NCI-H460 (cell line): ENCODE measurements around the gene ZSCAN21. TPM values are rescaled to one million over a fixed set of nuclear protein-coding genes. Genes with fewer than 3 reads are reported as not detected.

Experiments used
- DNase-seq: peaks from one replicate; pipeline ENCODE4 v3.0.0-alpha.2; 2016; ENCODE audit warnings: low read depth; ENCODE audit errors: extremely low read depth
- total RNA-seq: library from RNA; depleted of rRNA; stranded (reverse); fragments of >200 nt; shearing (Covaris generic); gene quantifications from 2 replicates; pipeline ENCODE4 v1.2.3, GENCODE V29; 2014

ZSCAN21 gene
- total RNA-seq, 1 experiment from 2014 or later, result 13.5 TPM

DNA sequence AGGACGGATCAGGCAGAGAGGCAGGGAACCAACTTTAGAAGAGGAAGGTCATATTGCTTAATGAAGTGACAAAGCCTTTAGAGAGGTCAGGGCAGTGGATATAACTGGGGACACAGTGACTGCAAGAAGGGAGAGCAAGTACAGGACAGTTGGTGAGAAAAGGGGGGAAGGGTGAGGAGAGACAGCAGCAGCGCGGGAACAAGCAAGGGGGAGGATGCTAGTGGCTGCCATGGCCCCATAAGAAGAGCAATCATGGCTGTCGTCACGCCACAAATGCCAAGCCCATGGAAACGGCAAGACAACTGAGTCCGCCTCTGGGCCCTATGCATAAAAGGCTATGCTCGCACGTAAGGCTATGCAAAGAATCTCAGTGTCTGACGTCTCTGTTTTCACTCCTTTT is 22.9 kb downstream of the ZSCAN21 start:
- no peak for DNase-seq

DNA sequence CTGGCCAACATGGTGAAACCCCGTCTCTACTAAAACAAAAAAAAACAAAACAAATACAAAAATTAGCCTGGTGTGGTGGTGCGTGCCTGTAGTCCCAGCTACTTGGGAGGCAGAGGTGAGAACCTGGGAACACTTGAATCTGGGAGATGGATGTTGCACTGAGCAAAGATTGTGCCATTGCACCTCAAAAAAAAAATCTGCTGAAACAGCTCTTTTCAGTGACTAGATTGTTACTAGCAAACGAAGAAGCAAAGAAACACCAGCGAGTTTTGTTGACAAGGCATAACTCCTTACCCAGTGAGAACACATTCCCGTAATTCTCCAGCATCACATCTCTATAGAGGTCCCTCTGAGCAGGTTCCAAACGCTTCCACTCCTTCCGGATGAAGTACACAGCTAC is 25.3 kb downstream of the ZSCAN21 start:
- DNase-seq, result no peak

DNA sequence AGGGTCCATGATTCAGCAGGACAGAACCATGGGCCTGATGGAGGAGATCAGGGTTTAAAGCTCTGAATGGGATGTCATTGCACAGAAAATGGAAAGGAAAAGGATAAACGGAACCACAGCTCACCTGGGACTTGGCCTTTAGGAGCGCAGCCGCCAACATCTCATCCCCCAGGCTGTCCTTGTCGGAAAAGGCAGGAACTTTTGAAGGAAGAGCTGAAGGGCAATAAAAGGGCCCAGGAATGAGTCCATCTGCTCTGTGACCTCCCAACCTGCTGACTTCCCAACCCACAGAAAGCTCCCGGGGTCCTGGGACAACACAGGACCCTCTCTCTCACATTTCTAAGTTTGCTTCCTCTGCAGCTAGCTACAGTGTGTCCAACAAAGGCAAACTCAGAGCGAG is 25.8 kb downstream of the ZSCAN21 start:
- no peak for DNase-seq

DNA sequence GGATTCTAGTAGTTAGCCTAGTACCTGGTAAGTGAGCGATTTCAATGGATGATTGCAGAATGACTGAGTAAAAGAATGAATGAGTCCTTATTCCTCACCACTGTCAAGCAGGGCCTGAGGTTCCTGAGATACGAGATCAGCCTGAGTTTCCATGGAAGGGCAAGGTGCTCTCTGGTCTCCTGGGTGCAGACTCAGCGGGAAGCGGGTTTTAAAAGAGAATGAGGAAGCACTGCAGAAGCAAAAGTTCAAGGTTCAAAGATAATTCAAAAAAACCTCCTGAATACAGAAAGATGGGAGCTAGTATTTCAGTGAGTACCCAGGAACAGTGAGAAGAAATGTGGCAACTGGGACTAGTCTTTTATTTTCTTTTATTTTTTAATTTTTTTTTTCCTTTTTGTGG is 27.6 kb downstream of the ZSCAN21 start:
- no peak for DNase-seq

DNA sequence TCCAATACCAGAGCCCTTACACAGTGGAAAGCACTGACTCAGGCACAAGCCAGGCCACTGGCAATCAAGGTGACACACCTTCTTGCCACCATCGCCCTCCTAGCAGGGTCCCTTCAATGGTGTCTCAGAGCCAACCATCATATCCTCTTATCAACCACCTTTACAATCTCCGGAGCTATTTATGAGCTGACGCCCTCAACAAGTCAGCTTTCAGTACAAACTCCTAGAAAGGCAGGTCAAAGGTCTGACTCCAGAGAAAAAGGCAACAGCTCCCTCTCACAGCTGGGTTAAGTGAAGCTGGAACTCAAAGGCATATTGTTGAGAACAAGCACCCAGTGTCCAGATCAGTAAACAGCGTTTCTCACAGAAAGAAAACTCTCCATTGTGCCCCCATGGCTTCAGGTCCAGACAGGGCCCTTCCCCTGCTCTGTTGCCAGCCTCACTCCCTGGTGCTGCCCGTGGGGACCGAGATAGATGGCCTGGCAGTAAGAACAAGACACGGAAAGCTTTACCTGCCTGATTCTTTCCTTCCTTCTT is 29.5 kb downstream of the ZSCAN21 start:
- no peak for DNase-seq

DNA sequence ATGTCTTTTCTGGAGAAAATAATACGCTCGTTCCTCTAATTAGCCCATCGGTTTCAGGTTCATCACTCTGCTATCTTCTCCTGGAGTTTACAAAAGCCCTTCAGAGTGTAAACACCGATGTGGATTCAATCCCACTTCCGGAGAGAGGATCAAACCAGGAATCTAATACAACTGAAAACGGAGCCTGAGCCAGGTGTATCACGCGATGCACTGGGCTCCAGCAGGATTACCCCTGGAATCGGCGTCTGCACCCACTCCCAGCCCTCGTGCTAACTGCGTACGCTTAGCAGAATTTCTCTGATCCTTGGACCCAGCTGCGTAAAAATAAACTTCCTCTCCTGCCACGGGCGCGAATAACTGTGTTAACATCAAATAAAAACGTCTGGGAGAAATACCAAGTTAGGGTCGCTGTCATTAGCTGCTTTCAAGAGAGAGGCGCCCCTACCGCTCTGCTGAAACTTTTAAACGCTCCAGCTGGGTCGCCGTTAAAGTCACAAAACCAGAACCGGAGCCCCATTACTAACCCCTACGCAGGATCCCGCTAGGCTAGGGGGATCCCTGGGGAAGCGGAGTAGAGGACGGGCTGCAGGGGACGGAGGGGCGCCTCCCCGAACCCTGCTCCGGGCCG is 31.4 kb downstream of the ZSCAN21 start:
- DNase-seq, result no peak

DNA sequence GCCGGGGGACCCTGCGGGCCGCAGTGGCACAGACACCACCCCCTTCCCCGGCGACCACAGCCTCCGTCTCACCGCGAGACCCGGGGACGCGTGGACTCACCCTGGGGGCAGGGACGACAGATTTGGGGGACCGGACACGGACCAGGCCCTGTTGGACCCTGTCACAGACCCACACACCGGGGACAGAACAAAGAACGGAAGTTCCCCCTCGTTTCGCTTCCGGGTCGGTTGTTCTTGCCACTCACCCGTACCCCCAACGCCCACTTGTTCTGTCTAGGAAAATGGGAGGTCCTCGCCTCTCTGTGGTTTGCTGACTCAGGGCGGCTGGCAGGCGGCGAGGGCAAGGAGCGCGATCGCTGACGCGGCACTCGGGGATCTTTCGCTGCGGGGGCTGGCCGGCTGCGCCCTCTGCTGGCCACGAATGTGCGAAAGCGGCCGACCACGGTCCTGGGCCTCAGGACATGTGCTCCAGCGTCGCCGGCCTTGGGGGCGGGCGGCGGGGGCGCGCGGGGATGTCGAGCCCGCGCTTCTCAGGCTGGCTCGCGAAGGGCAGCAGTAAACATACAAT is 32.0 kb downstream of the ZSCAN21 start, which contains the start of gene ZNF3:
ZNF3 (minus strand) TSS at position 189 of the 568 bp plus-strand sequence. CDS start 4,366 bp downstream, outside the sequence.
- peak; percentile 99 for DNase-seq

DNA sequence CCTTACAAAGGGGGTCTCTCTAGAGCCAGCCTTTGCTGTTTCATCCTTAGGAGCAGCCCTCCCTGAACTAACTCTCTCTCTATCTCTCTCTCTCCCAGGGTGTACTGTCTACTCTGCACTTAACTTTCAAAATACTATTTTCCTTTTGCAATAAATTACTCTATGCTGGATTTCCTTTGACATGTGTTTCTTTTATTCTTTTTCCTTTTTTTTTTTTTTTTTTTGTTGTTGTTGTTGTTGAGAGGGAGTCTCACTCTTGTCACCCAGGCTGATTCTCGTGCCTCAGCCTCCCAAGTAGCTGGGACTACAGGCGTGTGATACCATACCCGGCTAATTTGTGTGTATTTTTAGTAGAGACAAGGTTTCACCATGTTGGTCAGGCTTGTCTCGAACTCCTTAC is 33.4 kb downstream of the ZSCAN21 start:
- no peak for DNase-seq

DNA sequence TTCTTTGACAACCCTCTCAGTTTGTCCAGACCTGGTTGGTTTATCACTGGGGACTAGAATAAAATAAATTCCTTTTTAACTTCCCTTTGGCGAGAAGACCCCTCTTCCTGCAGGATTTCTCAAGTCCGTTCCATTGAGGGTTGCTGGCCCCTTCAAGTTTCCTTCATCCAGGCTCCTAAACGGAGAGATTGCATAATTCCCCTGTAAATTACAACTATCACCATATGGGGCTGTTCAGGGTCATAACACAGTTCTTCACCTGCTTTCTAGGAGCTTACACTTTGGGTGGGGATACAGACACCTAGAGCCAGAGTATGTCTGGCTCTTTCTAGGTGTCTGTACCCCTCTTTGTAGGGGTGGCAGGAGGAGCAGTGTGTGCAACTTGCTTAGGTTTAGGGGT is 35.9 kb downstream of the ZSCAN21 start:
- DNase-seq, result no peak

DNA sequence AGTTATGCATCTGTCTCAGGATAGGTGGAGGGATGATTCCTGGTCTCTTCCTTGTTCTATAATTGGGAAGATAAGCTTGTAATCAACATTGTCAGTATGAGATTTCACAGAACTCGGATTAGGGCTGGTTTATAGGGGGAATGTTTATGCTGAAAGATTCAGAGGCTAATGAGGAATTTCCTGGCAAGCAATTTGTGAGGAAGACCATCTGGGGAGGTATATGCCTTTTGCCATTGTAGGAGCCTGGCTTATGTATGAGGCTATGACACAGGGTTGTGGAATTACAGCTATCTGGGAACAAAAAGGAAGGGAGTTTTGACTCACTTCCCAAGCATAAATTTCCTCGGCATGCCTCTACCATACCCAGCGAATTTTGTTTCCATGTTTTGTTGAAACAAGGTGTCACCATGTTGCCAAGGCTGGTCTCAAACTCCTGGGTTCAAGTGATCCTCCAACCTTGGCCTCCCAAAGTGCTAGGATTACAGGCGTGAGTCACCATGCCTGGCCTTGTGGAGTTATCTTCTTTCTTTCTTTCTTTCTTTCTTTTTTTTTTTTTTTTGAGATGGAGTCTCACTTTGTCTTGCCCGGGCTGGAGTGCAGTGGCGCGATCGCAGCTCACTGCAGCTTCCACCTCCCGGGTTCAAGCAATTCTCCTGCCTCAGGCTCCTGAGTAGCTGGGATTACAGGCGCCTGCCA is 37.6 kb downstream of the ZSCAN21 start:
- no peak for DNase-seq

DNA sequence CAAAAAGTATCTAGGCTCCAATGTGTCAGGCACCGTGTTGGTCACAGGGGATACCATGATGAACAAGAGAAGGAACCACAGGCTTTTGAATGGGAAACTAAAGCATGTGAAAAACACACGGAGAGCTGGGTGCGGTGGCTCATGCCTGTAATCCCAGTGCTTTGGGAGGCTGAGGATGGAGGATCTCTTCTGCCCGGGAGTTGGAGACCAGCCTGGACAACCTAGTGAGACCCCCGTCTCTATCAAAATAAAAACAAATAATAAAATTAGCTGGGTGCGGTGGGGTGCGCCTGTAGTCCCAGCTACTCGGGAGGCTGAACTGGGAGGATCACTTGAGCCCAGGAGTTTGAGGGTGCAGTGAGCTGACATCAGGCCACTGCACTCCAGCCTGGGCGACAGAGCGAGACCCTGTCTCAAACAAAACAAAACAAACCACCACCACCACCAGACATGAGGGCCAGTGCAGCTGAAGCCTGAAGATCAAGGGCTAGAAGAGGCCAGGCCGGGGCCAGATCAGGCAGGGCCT is 38.6 kb downstream of the ZSCAN21 start:
- DNase-seq, result no peak

DNA sequence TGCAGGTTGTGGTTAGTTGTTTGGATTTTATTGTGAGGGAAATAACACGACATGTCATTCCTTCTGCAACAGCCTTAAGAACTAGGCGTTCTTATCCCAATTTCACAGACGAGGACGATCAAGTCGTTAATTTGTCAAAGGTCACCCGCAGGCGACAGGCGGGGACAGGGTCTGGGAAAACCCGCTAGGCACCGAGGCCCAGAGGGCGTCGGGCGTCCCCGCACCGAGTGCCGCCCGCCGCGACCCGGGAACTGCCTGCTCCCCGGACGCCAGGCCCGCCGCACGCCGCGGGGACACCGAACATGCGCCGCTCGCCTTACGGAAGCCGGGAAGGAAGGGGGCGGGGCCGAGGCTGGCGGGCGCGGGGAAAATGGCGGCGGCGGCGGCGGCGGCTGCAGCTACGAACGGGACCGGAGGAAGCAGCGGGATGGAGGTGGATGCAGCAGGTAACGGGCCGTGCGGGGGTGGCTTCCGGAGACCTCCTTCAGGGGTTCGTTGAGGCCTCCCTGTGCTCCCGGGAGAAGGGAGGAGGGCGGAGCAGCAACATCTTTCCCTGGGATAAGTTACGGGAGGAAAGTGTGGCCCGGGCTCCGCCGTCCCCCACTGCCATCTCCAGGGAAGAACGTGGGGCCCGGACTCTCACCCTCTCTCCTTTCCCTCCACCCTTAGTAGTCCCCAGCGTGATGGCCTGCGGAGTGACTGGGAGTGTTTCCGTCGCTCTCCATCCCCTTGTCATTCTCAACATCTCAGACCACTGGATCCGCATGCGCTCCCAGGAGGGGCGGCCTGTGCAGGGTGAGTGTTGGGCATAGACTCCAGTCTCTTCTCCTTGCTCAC is 39.3 kb downstream of the ZSCAN21 start, which contains the start of gene COPS6:
COPS6 (plus strand) TSS at position 349 of the 837 bp plus-strand sequence; CDS start at position 371, 22 bp downstream.
- peak; percentile 66 for DNase-seq

DNA sequence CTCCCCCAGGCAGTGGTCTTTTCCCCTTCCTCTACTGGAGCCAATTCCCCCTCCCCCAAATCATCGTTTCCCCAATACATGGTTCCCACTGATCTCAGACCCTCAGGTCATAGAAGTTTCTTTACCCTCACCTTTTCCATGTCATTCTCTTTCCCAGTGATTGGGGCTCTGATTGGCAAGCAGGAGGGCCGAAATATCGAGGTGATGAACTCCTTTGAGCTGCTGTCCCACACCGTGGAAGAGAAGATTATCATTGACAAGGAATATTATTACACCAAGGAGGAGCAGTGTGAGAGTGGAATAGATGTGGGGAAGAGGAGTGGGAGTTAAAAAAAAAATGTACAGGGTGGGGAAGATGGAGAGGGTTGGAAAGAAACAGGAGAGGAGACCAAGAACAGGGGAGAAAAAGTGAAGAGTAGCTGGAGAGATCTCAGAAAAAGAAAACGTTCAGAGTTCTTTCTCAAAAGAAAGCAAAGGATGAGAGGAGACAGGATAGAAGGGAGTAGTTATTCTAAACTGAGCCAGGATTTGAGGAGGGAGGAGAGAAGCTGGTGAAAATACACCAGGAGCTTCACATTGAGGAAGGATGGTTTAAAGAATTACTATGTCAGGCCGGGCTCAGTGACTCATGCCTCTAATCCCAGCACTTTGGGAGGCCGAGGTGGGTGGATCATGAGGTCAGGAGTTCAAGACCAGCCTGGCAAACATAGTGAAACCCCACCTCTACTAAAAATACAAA is 40.1 kb downstream of the ZSCAN21 start:
- DNase-seq, result no peak

DNA sequence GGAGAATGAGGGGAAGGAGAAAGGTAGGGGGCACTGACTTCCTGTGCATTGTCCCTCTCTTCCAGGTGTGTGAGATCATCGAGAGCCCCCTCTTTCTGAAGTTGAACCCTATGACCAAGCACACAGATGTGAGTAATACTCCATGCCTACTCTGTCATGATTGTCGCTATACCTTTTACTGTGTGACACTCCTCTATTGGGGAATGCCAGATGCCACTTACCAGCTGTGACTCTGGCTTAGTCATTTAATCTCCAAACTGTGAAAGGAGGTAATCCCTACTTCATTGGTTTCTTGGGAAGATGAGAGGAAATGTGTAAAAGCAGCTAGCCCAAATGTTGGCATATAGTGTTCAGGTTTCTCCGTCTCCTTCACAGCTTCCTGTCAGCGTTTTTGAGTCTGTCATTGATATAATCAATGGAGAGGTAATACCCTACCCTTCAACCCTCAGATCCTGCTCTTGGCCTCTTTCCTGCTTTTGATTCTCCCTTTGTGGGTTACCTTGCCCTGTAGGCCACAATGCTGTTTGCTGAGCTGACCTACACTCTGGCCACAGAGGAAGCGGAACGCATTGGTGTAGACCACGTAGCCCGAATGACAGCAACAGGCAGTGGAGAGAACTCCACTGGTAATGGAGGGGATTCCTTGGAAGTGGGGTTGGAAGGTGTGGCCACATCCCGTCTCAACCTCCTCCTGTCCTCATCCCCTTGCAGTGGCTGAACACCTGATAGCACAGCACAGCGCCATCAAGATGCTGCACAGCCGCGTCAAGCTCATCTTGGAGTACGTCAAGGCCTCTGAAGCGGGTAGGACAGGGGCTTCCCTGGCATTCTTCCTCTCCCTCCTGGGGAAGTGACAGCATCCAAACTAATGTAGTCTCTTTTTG is 41.2 kb downstream of the ZSCAN21 start:
- no peak for DNase-seq

DNA sequence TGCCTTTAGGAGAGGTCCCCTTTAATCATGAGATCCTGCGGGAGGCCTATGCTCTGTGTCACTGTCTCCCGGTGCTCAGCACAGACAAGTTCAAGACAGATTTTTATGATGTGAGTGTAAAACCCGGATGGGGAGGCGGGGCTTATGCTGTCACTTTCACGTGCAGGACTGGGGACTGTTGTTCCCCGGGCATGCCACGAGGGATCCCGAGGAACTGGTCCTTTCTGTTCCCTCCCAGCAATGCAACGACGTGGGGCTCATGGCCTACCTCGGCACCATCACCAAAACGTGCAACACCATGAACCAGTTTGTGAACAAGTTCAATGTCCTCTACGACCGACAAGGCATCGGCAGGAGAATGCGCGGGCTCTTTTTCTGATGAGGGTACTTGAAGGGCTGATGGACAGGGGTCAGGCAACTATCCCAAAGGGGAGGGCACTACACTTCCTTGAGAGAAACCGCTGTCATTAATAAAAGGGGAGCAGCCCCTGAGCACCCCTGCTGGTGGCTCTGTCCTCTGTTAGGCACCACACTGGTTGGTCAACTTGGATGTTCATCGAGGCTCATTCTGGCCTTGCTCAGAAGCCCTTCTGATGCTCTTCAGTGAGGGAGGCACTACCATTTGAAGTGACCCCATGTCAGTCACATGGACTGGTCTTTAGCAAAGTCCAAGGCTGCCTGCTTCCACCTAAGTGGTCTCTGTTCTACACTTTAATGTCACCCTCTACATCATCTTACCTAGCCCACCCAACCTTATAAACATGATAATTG is 42.0 kb downstream of the ZSCAN21 start:
- no peak for DNase-seq

DNA sequence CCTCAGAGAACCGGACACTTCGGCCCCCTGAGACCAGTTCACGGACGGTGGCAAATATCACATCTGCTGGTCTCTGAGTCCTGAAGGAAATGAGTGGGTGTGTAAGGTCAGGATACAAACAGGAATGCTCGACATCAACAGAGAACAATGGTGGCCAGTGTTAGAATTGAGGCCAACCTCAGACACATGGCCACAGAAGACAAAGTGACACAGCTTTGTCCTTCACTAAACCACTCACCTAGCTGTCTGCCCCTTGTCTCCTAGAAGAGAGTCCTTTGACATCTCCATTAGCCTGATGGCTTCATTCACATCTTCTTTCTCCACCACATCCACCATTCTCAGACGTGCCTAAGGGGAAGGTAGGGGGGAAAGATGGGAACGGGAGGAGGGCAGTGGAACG is 43.5 kb downstream of the ZSCAN21 start:
- DNase-seq, result no peak

DNA sequence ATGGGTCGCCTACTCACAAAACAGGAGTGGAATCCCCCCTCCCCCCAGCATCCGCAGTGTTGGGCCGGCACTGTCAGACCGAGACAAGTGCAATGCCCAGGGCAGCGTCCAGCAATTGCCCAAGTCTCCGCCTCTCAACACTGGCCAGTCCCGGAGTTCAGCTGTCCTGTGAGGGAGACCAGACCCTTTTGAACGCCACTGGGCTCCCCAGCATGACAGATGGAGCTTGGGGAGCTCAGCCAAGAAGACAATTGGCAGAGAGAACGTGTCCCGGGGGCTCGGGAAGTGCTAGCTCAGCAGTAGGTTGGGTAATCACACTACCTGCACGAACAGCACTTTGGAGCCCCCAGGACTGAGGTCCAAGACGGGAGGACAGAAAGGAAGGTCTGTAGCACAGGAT is 43.9 kb downstream of the ZSCAN21 start:
- DNase-seq, result no peak

DNA sequence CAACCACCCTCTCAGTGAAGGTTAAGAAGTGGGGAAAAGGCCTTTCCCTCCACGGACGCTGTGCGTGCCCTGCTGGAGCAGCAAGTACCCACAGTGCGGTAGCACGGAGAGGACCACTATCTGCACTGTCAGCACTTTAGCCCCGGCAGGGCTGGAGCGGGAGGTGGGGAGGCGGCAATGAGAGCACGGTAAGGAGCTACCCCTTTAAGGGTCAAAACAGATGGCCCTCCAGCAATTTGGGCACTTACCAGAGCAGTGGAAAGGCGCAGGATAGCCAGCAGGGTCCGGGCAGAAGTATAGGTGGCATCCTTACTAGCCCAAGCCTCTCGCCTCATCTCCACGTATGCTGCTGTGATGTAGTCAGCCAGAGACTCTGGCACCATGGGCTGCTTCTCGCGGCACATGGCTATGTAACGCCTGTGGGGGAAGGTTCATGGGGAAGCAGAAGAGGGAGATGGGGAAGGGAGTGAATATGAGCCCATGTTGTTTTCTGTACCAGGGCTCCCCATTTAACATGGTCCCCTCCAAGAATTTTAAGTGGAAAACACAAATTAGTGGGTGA is 44.4 kb downstream of the ZSCAN21 start:
- no peak for DNase-seq
